RWPE1 (cell line): ENCODE data around the gene PRKCZ.

Experiments
- CTCF ChIA-PET: fragments of 350-600 bp; sonication (Branson Sonifier 250); formaldehyde crosslinking; extraction: SDS; loops from one replicate; lab custom pipeline; 2021; lab: Yijun Ruan, JAX
- POLR2A ChIA-PET: fragments of 400-600 bp; formaldehyde crosslinking; extraction: SDS; loops from one replicate; lab custom pipeline; 2020; ENCODE audit warnings: antibody characterized with exemption; ENCODE audit not compliant: low non-redundant PET; lab: Yijun Ruan, JAX
- DNase-seq: peaks from one replicate; pipeline ENCODE4 v3.0.0; 2012; ENCODE audit warnings: low spot score
- H3K27ac ChIP-seq: fragments of 450-650 bp; 2 replicates; pipeline ENCODE4 v1.5.1; 2017
- CTCF ChIP-seq: fragments of 450-650 bp; conservative IDR thresholded peaks from 2 replicates; pipeline ENCODE4 v1.5.1; 2017; ENCODE audit warnings: low read depth, mild to moderate bottlenecking

Gene PRKCZ

GRCh38 chr1:2197707-2198165, 147.5 kb downstream of the PRKCZ start:
- TF ChIP-seq CTCF = no peak
- DNase-seq = no peak
- CTCF ChIA-PET = interaction anchor here (0.9 to 4.1 kb wide), 2 partner anchors 184 to 625 kb away, joined by 3 to 86 read pairs; no protein-coding TSS in a partner anchor
- POLR2A ChIA-PET = no interaction called here
- peak overlapping the region; percentile 97 for H3K27ac ChIP-seq

GRCh38 chr1:2198571-2198970, 148.4 kb downstream of the PRKCZ start:
- H3K27ac ChIP-seq = peak overlapping the region; percentile 97
- ChIA-PET POLR2A (interaction anchor here (0.5 kb wide), 1 partner anchor 9 kb away, joined by 5 read pairs; no protein-coding TSS in a partner anchor), CTCF (no interaction called here)
- no peak for TF ChIP-seq CTCF
- DNase-seq = no peak

GRCh38 chr1:2199042-2199810, 149.0 kb downstream of the PRKCZ start:
- peak overlapping the region; percentile 97 for H3K27ac ChIP-seq
- ChIA-PET CTCF (interaction anchor here (0.6 kb wide), 1 partner anchor 116 kb away, joined by 3 read pairs; no protein-coding TSS in a partner anchor), POLR2A (interaction anchor here (0.5 kb wide), 1 partner anchor 10 kb away, joined by 5 read pairs; no protein-coding TSS in a partner anchor)
- no peak for TF ChIP-seq CTCF
- DNase-seq = peak; percentile 68

- no peak for DNase-seq
- ChIA-PET CTCF (no interaction called here), POLR2A (no interaction called here)
- no peak for TF ChIP-seq CTCF
- peak overlapping the region; percentile 97 for H3K27ac ChIP-seq
Measured at GRCh38 chr1:2200308-2200943, 150.2 kb downstream of the PRKCZ start.

- no peak for TF ChIP-seq CTCF
- peak overlapping the region; percentile 97 for H3K27ac ChIP-seq
- CTCF ChIA-PET = no interaction called here
- no peak for DNase-seq
- POLR2A ChIA-PET = no interaction called here
Measured at GRCh38 chr1:2201062-2201461, 150.9 kb downstream of the PRKCZ start.

GRCh38 chr1:2202008-2202575, 151.9 kb downstream of the PRKCZ start:
- ChIA-PET CTCF (interaction anchor here (0.6 to 1.6 kb wide), 2 partner anchors 11 to 180 kb away, joined by 4 to 9 read pairs; no protein-coding TSS in a partner anchor), POLR2A (no interaction called here)
- TF ChIP-seq CTCF = no peak

More at GRCh38 chr1:2202008-2202575, 151.9 kb downstream of the PRKCZ start:
- peak overlapping the region; percentile 76 for H3K27ac ChIP-seq
- DNase-seq = no peak
